ENCODE data around the gene PDE4B. TPM values are rescaled to one million over a fixed set of nuclear protein-coding genes. Genes with fewer than 3 reads are reported as not detected.

The PDE4B gene
- total and polyA plus RNA-seq, 2 donors from 2014 or later = 2.0 to 8.7 TPM

DNA sequence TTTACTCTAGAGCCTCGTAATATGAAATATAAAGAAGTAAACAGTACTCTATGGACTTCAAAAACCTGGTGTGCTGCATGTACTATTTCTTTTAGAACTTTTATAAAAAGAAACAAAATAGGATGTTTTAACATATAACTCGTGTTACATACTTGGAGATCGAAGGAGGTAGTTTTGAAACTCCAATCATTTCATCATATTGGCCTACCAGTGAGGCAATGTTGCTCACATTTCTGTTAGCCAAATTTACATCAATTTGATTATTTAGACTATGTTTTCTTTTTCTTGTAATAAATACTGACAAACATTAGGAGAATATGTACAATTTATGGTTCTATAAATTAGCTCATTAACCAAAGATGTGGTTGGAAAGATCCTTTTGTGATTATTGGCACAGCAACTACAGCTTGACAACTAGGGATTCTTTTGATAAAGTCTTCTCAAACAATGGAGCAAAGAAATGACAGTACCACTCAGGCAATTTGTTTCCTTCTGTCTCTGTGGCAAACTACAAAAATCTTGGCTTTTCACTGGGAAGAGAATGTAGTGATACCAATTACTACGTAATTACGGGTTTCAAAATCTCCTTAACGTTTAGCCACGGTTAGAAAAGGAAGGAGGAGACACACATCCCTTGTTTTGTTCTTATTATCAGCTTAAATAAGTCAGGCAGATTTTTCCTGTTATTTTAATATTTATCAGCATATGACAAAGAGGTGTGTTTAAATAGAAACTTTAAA is 474.7 kb downstream of the PDE4B start:
- TF ChIP-seq, protein P1, sequence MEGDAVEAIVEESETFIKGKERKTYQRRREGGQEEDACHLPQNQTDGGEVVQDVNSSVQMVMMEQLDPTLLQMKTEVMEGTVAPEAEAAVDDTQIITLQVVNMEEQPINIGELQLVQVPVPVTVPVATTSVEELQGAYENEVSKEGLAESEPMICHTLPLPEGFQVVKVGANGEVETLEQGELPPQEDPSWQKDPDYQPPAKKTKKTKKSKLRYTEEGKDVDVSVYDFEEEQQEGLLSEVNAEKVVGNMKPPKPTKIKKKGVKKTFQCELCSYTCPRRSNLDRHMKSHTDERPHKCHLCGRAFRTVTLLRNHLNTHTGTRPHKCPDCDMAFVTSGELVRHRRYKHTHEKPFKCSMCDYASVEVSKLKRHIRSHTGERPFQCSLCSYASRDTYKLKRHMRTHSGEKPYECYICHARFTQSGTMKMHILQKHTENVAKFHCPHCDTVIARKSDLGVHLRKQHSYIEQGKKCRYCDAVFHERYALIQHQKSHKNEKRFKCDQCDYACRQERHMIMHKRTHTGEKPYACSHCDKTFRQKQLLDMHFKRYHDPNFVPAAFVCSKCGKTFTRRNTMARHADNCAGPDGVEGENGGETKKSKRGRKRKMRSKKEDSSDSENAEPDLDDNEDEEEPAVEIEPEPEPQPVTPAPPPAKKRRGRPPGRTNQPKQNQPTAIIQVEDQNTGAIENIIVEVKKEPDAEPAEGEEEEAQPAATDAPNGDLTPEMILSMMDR (IDR thresholded peaks at IDR 0.05; ENCODE audit: borderline replicate concordance, extremely low read depth, insufficient read depth) = no peak
- no peak for FAIRE-seq

DNA sequence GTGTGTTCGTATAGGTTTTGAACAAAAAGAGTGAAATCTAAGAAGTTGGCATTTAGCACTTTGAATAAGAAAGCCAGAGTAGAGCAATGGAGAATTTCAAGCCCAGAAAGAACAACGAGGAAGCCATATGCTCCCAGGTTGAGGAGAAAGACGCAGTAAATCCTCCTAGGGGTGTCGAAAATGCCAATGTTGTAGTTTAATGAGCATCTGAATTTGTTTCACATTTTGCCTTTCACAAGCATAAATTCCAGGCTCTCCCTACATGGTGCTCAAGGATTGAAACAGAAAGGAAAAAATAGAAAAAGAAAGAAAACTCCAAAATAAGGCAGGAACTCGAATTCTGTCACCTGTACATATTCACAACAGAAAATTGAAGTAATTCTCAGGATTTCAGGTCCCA is 476.5 kb downstream of the PDE4B start:
- no peaks in the 10 kb centered on the region for H3K9me3 ChIP-seq (ENCODE audit: control insufficient read depth in 2 of 3, insufficient read depth in 1 of 3, low read length in 3 of 3)
- no peaks in the 10 kb centered on the region for H3K27me3 ChIP-seq (ENCODE audit: control insufficient read depth, insufficient read depth, low read length)
- H3K4me3 ChIP-seq (ENCODE audit: low read length in 3 of 3) = no peak overlapping the region
- no peak overlapping the region for H3K27ac ChIP-seq (ENCODE audit: low read depth in 2 of 2, low read length in 2 of 2)
- intact Hi-C loops (cut with DNase I) = no loop called here
- TF ChIP-seq, protein P1 (IDR thresholded peaks at IDR 0.05; ENCODE audit: borderline replicate concordance, extremely low read depth, insufficient read depth) = no peak
- no peaks in the 10 kb centered on the region for H3K36me3 ChIP-seq (ENCODE audit: control insufficient read depth in 2 of 3, insufficient read depth in 3 of 3, low read length in 3 of 3)
- FAIRE-seq = no peak
- no peak overlapping the region for H3K9ac ChIP-seq (ENCODE audit: low read length in 3 of 3)
- H3K4me1 ChIP-seq (ENCODE audit: control insufficient read depth in 2 of 3, insufficient read depth in 2 of 3, low read depth in 1 of 3, low read length in 3 of 3) = peaks cover 0 to 8% (median 6%) of the 10 kb centered on the region in 3 donors
- DNase-seq = no peak

More for the DNA sequence above, 474.7 kb downstream of the PDE4B start:
- peaks cover 0 to 8% (median 6%) of the 10 kb centered on the region in 3 donors for H3K4me1 ChIP-seq (ENCODE audit: control insufficient read depth in 2 of 3, insufficient read depth in 2 of 3, low read depth in 1 of 3, low read length in 3 of 3)
- no peak overlapping the region for H3K4me3 ChIP-seq (ENCODE audit: low read length in 3 of 3)
- no peak for DNase-seq
- intact Hi-C loops (cut with DNase I) = no loop called here
- no peaks in the 10 kb centered on the region for H3K9me3 ChIP-seq (ENCODE audit: control insufficient read depth in 2 of 3, insufficient read depth in 1 of 3, low read length in 3 of 3)
- no peak overlapping the region for H3K27ac ChIP-seq (ENCODE audit: low read depth in 2 of 2, low read length in 2 of 2)
- no peak overlapping the region for H3K9ac ChIP-seq (ENCODE audit: low read length in 3 of 3)
- no peaks in the 10 kb centered on the region for H3K27me3 ChIP-seq (ENCODE audit: control insufficient read depth, insufficient read depth, low read length)
- no peaks in the 10 kb centered on the region for H3K36me3 ChIP-seq (ENCODE audit: control insufficient read depth in 2 of 3, insufficient read depth in 3 of 3, low read length in 3 of 3)

DNA sequence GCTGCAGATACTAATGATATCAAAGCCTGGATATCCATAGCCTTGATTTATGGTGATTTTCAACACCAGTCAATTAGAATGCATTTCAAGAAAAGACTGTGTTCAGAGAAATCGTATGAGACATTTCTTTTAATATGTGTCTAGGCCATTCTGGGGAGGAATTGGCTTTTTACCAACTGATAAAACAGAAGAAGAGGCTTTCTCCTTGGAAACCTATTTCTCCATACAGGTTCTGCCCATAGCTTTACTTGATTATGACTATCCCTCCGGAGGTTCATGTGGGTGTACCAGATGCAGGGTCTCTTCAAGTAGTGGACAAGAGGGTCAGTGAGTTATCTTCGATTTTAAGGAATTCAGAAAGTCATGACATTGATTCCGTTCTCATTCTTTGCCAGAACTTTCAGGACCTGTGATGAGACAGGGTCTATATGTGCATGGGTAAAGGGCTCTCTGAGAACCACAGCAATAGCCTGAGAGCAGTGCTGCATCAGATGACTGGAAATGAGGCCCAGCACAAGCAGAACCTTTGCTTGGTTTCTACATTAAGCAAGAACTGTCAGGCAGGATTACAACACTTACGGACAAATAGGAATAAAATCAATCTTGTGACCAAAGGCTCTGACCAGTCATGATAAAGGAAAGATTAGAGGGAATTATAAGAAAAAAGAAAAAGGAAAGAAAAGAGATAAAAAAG is 477.6 kb downstream of the PDE4B start:
- H3K4me3 ChIP-seq (ENCODE audit: low read length in 3 of 3) = no peak overlapping the region
- intact Hi-C loops (cut with DNase I) = no loop called here
- TF ChIP-seq, protein P1 (IDR thresholded peaks at IDR 0.05; ENCODE audit: borderline replicate concordance, extremely low read depth, insufficient read depth) = no peak
- FAIRE-seq = no peak
- peaks cover 0 to 8% (median 6%) of the 10 kb centered on the region in 3 donors for H3K4me1 ChIP-seq (ENCODE audit: control insufficient read depth in 2 of 3, insufficient read depth in 2 of 3, low read depth in 1 of 3, low read length in 3 of 3)
- no peak for DNase-seq
- H3K9ac ChIP-seq (ENCODE audit: low read length in 3 of 3) = no peak overlapping the region
- no peaks in the 10 kb centered on the region for H3K27me3 ChIP-seq (ENCODE audit: control insufficient read depth, insufficient read depth, low read length)
- H3K27ac ChIP-seq (ENCODE audit: low read depth in 2 of 2, low read length in 2 of 2) = no peak overlapping the region
- H3K36me3 ChIP-seq (ENCODE audit: control insufficient read depth in 2 of 3, insufficient read depth in 3 of 3, low read length in 3 of 3) = no peaks in the 10 kb centered on the region
- no peaks in the 10 kb centered on the region for H3K9me3 ChIP-seq (ENCODE audit: control insufficient read depth in 2 of 3, insufficient read depth in 1 of 3, low read length in 3 of 3)

All from kidney (tissue), 14 donors.